ENCODE results near the gene ERVH48-1. TPM values are rescaled to one million over a fixed set of nuclear protein-coding genes. Genes with fewer than 3 reads are reported as not detected.
"Not testable (repeated sequence)": the region's sequence is repeated elsewhere in the genome, so short reads cannot be mapped to it uniquely, and the experiment has no call there.

The ERVH48-1 gene
- total RNA-seq, 1 experiment from 2014 or later: not detected

GRCh38 chr21:42942244-42942643, 16.8 kb upstream of the ERVH48-1 start:
- Histone ChIP-seq H3K9me3 (ENCODE audit: low read length) (no peaks in the 10 kb centered on the region), H3F3A (ENCODE audit: low read length, unreplicated experiment) (no peaks in the 10 kb centered on the region), H3K4me3 (ENCODE audit: low read length) (no peak overlapping the region), H3K9me2 (replicated peaks; ENCODE audit: low read length) (no peaks in the 10 kb centered on the region), H3K9ac (ENCODE audit: low read length) (no peak overlapping the region), H2AFZ (ENCODE audit: low read length) (no peak overlapping the region), H3K79me2 (ENCODE audit: low read length) (no peaks in the 10 kb centered on the region), H3K4me2 (ENCODE audit: low read length) (no peak overlapping the region), H3K27me3 (ENCODE audit: low read length) (no peaks in the 10 kb centered on the region), H3K4me1 (ENCODE audit: insufficient read depth, low read length) (peaks cover 16% of the 10 kb centered on the region), H3K36me3 (ENCODE audit: low read depth, low read length) (no peaks in the 10 kb centered on the region), H4K20me1 (ENCODE audit: low read length) (no peaks in the 10 kb centered on the region), H3K27ac (ENCODE audit: low read length) (peak overlapping the region; percentile 15; the same call in 1 of the 2 replicates)
- ChIA-PET CTCF (no interaction called here), POLR2A (ENCODE audit: unreplicated experiment) (no interaction called here)
- TF ChIP-seq EZH2 (IDR thresholded peaks at IDR 0.05; ENCODE audit: low read length, unreplicated experiment): no peak
- TF ChIP-seq EZH2phosphoT487 (IDR thresholded peaks at IDR 0.05; ENCODE audit: borderline replicate concordance, low read length): no peak
- TF ChIP-seq, protein P1, sequence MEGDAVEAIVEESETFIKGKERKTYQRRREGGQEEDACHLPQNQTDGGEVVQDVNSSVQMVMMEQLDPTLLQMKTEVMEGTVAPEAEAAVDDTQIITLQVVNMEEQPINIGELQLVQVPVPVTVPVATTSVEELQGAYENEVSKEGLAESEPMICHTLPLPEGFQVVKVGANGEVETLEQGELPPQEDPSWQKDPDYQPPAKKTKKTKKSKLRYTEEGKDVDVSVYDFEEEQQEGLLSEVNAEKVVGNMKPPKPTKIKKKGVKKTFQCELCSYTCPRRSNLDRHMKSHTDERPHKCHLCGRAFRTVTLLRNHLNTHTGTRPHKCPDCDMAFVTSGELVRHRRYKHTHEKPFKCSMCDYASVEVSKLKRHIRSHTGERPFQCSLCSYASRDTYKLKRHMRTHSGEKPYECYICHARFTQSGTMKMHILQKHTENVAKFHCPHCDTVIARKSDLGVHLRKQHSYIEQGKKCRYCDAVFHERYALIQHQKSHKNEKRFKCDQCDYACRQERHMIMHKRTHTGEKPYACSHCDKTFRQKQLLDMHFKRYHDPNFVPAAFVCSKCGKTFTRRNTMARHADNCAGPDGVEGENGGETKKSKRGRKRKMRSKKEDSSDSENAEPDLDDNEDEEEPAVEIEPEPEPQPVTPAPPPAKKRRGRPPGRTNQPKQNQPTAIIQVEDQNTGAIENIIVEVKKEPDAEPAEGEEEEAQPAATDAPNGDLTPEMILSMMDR (conservative IDR thresholded peaks at IDR 0.05; ENCODE audit: low read depth, low read length): no peak
- BruUV-seq (replicated peaks): no TSS peak
- ATAC-seq (no peak), DNase-seq (peak; percentile 29)
- intact Hi-C loops (cut with micrococcal nuclease): no loop called here

DNA sequence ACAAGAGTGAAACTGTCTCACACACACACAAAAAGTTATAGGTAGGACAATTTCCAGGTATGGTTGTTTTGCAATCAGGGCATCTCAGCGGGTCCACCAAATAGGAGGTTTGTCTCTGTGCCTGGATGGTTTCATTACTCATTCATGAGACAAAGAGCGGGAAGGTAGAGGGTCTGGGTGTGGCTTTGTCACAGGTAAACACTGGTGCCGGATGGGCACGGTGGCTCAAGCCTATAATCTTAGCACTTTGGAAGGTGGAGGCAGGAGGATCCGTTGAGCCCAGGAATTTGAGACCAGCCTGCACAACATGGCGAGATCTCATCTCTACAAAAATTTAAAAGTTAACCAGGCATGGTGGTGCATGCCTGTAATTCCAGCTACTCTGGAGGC, 16.3 kb upstream of the ERVH48-1 start:
- Histone ChIP-seq H3K4me1 (ENCODE audit: insufficient read depth, low read length) (peaks cover 16% of the 10 kb centered on the region), H3K36me3 (ENCODE audit: low read depth, low read length) (no peaks in the 10 kb centered on the region), H3K9me2 (replicated peaks; ENCODE audit: low read length) (no peaks in the 10 kb centered on the region), H2AFZ (ENCODE audit: low read length) (peak overlapping the region; percentile 31; the same call in 1 of the 2 replicates), H3K27ac (ENCODE audit: low read length) (peak overlapping the region; percentile 15; the same call in 1 of the 2 replicates), H3K9ac (ENCODE audit: low read length) (no peak overlapping the region), H4K20me1 (ENCODE audit: low read length) (no peaks in the 10 kb centered on the region), H3K9me3 (ENCODE audit: low read length) (no peaks in the 10 kb centered on the region), H3K4me2 (ENCODE audit: low read length) (peak overlapping the region; percentile 35; the same call in 1 of the 2 replicates), H3K4me3 (ENCODE audit: low read length) (no peak overlapping the region), H3K79me2 (ENCODE audit: low read length) (no peaks in the 10 kb centered on the region), H3F3A (ENCODE audit: low read length, unreplicated experiment) (no peaks in the 10 kb centered on the region), H3K27me3 (ENCODE audit: low read length) (no peaks in the 10 kb centered on the region)
- no TSS peak for BruUV-seq (replicated peaks)
- peak; percentile 69 for DNase-seq
- peak; percentile 23; the same call in 1 of the 2 replicates for ATAC-seq
- ChIA-PET CTCF (no interaction called here), POLR2A (ENCODE audit: unreplicated experiment) (no interaction called here)
- TF ChIP-seq, protein P1 (conservative IDR thresholded peaks at IDR 0.05; ENCODE audit: low read depth, low read length): no peak
- TF ChIP-seq EZH2 (IDR thresholded peaks at IDR 0.05; ENCODE audit: low read length, unreplicated experiment) (no peak), EZH2phosphoT487 (IDR thresholded peaks at IDR 0.05; ENCODE audit: borderline replicate concordance, low read length) (no peak)
- intact Hi-C loops (cut with micrococcal nuclease): no loop called here

DNA sequence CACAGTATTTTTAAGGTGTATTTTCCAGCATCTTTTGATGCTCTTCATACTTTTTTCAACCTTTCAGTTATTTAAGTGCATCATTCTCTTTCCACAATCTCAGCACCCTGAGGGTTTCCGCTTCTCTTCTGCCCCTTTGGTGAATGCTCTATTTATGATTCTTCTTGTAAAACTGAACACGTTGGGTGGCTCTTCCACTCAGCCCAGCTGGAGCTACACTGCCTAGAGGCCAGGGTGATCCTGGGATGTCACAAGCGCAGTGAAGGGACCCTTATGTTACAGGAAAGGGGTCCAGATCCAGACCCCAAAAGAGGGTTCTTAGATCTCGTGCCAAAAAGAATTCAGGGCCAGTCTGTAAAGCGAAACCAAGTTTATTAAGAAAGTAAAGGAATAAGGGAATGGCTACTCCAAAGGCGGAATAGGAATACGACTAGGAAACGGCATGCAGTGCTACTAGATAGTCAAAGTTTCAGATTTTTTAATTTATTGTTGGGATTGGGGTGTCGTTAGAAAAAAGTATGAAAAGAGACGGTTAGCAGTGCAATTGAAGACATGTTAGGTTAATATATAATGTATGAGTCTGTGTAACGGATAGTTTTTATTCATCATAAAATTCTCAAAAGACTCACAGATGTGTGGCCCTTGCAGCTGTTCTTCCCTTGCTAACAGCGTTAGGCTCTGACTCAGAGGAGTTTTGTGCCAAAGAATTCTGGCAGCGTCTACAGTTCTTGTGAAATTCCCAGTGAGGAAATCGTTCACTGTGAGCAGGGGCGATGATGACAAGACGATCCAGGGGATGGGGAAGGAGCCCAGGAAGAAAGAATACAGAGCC, 14.4 kb upstream of the ERVH48-1 start:
- TF ChIP-seq EZH2 (IDR thresholded peaks at IDR 0.05; ENCODE audit: low read length, unreplicated experiment): no peak
- no peak for TF ChIP-seq EZH2phosphoT487 (IDR thresholded peaks at IDR 0.05; ENCODE audit: borderline replicate concordance, low read length)
- TF ChIP-seq, protein P1 (conservative IDR thresholded peaks at IDR 0.05; ENCODE audit: low read depth, low read length): no peak
- intact Hi-C loops (cut with micrococcal nuclease): no loop called here
- Histone ChIP-seq H3K4me2 (ENCODE audit: low read length) (peak overlapping the region; percentile 62), H3K27ac (ENCODE audit: low read length) (no peak overlapping the region), H4K20me1 (ENCODE audit: low read length) (no peaks in the 10 kb centered on the region), H3K36me3 (ENCODE audit: low read depth, low read length) (no peaks in the 10 kb centered on the region), H3K9me2 (replicated peaks; ENCODE audit: low read length) (no peaks in the 10 kb centered on the region), H3K9me3 (ENCODE audit: low read length) (no peaks in the 10 kb centered on the region), H3K4me3 (ENCODE audit: low read length) (peak overlapping the region; percentile 10; the same call in 1 of the 2 replicates), H3K79me2 (ENCODE audit: low read length) (no peaks in the 10 kb centered on the region), H3K9ac (ENCODE audit: low read length) (no peak overlapping the region), H3K4me1 (ENCODE audit: insufficient read depth, low read length) (peaks cover 16% of the 10 kb centered on the region), H2AFZ (ENCODE audit: low read length) (no peak overlapping the region), H3K27me3 (ENCODE audit: low read length) (no peaks in the 10 kb centered on the region), H3F3A (ENCODE audit: low read length, unreplicated experiment) (no peaks in the 10 kb centered on the region)
- ChIA-PET POLR2A (ENCODE audit: unreplicated experiment) (no interaction called here), CTCF (no interaction called here)
- peak; percentile 99 for DNase-seq
- peak; percentile 97 for ATAC-seq
- no TSS peak for BruUV-seq (replicated peaks)

DNA sequence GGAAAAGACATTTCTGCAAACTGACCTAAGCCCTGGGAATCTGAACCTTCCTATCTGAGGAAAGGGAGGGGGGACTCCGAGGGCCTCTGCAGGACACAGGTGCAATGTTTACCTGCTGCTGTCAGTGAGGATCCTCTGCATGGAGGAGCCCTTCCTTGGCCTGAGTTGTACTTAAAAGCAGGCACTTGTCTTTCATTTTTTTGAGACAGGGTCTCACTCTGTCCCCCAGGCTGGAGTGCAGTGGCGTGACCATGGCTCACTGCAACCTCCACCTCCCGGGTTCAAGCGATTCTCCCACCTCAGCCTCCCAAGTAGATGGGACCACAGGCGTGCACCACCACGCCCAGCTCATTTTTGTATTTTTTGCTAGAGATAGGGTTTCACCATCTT, 13.2 kb upstream of the ERVH48-1 start:
- H3K36me3 ChIP-seq (ENCODE audit: low read depth, low read length); H3K4me2 ChIP-seq (ENCODE audit: low read length); H3F3A ChIP-seq (ENCODE audit: low read length, unreplicated experiment); CTCF ChIA-PET; H3K27me3 ChIP-seq (ENCODE audit: low read length); H3K9ac ChIP-seq (ENCODE audit: low read length); H3K79me2 ChIP-seq (ENCODE audit: low read length); H3K4me3 ChIP-seq (ENCODE audit: low read length); intact Hi-C loops (cut with micrococcal nuclease); H2AFZ ChIP-seq (ENCODE audit: low read length); H3K9me2 ChIP-seq (replicated peaks; ENCODE audit: low read length); POLR2A ChIA-PET (ENCODE audit: unreplicated experiment); ATAC-seq; H3K9me3 ChIP-seq (ENCODE audit: low read length); H3K27ac ChIP-seq (ENCODE audit: low read length); BruUV-seq (replicated peaks); DNase-seq; H4K20me1 ChIP-seq (ENCODE audit: low read length): not testable (repeated sequence)
- H3K4me1 ChIP-seq (ENCODE audit: insufficient read depth, low read length): peaks cover 16% of the 10 kb centered on the region
